ENCODE measurements around the gene SUSD4.

SUSD4 gene

GRCh38 chr1:223215026-223215425 lies 148.9 kb downstream of the SUSD4 start:
- no peak for TF ChIP-seq CTCF (conservative IDR thresholded peaks at IDR 0.05)
- no peak overlapping the region for H3K27ac ChIP-seq

GRCh38 chr1:223214261-223214807 lies 149.6 kb downstream of the SUSD4 start:
- no peak for TF ChIP-seq CTCF (conservative IDR thresholded peaks at IDR 0.05)
- H3K27ac ChIP-seq = no peak overlapping the region

GRCh38 chr1:223212441-223212840 lies 151.5 kb downstream of the SUSD4 start:
- TF ChIP-seq CTCF (conservative IDR thresholded peaks at IDR 0.05) = no peak
- H3K27ac ChIP-seq = no peak overlapping the region

GRCh38 chr1:223211323-223211985 lies 152.5 kb downstream of the SUSD4 start:
- TF ChIP-seq CTCF (conservative IDR thresholded peaks at IDR 0.05) = no peak
- H3K27ac ChIP-seq = no peak overlapping the region

GRCh38 chr1:223210788-223211120 lies 153.2 kb downstream of the SUSD4 start:
- TF ChIP-seq CTCF (conservative IDR thresholded peaks at IDR 0.05) = no peak
- H3K27ac ChIP-seq = no peak overlapping the region

GRCh38 chr1:223209992-223210787 lies 153.8 kb downstream of the SUSD4 start:
- TF ChIP-seq CTCF (conservative IDR thresholded peaks at IDR 0.05) = no peak
- H3K27ac ChIP-seq = no peak overlapping the region

GRCh38 chr1:223209293-223209898 lies 154.6 kb downstream of the SUSD4 start:
- no peak overlapping the region for H3K27ac ChIP-seq
- no peak for TF ChIP-seq CTCF (conservative IDR thresholded peaks at IDR 0.05)
